ENCODE measurements around the gene PITPNC1.
"Not testable (repeated sequence)": the region's sequence is repeated elsewhere in the genome, so short reads cannot be mapped to it uniquely, and the experiment has no call there.

Gene PITPNC1

DNA sequence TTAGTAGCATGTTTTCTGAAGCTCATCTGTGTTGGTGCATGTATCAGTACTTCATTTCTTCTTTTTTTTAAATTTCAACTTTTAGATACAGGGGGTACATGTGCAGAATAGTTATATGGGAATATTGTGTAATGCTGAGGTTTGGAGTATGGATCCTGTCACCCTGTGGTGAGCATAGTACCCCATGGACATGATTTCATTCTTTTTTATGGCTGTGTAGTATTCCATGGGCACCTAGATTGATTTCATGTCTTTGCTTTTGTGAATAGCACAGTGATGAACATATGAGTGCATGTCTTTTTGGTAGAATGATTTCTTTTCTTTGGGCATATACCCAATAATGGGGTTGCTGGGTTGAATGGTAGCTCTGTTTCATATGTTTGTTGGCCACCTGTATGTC lies 285.6 kb downstream of the PITPNC1 start:
- DNase-seq, result no peak

DNA sequence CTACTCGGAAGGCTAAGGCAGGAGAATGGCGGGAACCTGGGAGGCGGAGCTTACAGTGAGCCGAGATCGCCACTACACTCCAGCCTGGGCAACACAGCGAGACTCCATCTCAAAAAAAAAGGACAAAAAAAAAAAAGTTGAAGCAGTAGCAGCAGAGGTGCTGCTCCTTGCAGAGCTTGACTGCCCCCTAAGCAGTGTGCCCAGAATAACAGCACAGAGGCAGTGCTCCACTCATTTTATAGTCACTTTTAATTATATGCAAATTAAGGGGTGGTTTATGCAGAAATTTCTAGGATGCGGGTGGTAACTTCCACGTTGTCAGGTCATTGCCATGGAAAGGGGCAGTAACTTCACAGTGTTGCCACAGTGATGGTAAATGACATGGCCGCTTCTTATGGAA lies 286.4 kb downstream of the PITPNC1 start:
- no peak for DNase-seq

- DNase-seq, result no peak
Observed at GRCh38 chr17:67666028-67666427, 288.9 kb downstream of the PITPNC1 start.

DNA sequence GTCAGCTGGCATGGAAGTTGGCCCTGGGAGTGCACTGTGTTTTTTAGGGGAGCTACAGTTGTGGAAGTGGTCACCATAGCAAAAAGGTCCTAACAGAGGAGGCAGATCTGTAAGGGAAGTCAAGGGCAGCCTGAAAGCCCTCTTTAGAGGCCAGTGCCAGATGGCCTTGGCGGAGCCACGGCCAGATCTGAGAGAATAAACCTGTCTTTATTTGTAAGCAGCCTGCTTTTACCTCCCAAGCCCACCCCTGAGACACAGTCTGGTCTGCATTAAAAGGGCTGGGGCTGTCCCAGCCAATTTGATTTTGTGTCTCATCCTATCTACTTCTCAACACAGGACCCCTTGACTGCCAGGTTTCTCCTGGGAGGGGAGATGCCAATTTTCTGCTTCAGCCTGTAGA lies 289.6 kb downstream of the PITPNC1 start:
- no peak for DNase-seq

DNA sequence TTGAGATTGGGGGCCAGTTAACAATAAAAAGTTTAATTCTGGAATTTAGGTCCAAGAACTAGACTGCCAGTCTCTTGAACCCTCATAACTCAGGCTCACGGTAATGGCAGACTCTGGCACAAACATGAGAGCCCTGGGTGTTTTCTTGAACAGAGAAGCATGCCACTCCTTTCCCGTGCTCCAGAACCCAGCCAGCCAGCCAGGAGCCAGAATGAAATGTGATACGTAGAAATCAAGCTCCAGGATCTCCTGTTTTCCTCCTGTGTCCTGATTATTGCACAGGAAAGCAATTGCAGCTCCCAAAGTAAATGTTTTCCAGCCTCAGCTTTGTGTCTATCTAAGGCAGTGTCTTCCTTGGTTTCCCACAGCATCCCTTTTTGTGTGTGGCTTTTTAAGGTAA lies 294.4 kb downstream of the PITPNC1 start:
- DNase-seq, result peak; percentile 52

GRCh38 chr17:67672592-67673335 lies 295.7 kb downstream of the PITPNC1 start:
- peak; percentile 86 for DNase-seq

- peak; percentile 50 for DNase-seq
Observed at GRCh38 chr17:67675481-67675880, 298.4 kb downstream of the PITPNC1 start.

- no peak for DNase-seq
Observed at GRCh38 chr17:67676305-67676704, 299.2 kb downstream of the PITPNC1 start.

DNA sequence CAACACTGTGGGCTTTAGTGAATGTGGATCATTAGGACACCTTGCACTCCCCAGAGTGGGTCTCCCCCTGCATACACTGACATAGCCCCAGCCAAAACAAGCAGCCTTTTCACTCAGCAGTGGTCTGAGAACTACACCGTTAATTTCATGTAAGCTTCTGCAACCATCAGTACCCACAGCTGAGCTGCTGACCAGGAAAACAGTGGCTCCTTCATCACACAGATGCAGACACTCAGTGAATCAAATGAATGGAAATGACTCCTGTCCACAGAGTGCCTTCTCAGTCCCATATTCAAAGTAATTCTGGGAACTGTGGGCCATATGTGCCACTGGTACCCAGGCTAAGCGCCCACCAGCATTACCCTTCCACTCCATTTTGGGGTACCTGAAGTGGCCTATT lies 301.3 kb downstream of the PITPNC1 start:
- no peak for DNase-seq

- DNase-seq, result no peak
Observed at GRCh38 chr17:67679225-67679624, 302.1 kb downstream of the PITPNC1 start.

DNA sequence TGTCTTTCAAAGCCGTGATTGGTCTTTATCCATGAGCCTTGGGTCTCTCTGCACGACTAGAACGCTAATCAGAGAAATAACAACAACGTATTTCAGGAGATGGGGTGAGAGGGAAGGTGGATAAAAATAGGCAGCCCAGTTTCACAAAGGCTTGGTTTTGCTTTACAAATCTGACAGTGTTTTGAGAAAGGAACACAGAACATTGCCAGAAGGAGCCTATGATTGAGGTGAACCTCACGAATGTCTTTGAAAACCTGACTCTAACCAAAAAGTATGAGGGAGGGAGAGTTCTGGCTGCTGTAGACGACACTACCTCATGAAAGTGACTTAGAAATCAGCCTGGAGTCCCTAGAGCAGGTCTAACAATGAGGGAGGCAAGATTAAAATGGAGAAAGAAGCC lies 302.6 kb downstream of the PITPNC1 start:
- DNase-seq, result no peak

DNA sequence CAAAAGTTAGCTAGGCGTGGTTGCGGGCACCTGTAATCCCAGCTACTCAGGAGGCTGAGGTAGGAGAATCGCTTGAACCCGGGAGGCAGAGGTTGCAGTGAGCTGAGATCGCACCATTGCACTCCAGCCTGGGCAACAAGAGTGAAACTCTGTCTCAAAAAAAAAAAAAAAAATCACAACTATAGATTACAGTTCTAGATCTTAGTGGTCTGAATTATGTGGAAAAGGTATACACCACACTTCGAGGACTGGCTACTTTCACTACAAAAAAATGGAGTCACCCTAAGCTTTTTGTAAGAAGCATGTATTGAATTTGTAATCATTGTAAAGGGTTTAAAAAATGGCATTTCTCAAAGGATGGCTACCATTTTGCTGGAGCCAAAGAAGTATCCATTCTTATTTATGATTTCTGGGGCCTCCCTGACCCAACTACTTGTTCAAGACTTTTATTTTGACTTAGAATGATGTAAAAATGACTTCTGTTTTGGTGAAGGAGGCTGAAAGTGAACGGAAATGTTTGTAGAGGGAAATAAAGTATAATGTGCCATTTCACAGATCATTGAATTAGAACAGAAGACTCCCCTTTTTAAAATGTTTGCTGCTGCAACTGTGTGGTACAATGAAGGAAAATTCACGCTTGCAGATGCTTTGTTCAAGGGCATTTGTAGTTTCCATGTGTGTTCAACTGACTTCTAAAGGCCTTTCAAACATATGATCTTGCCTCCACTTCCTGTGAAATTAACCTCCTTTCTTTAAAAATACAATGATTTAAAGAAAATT lies 303.6 kb downstream of the PITPNC1 start:
- DNase-seq, result peak; percentile 41

- no peak for DNase-seq
Observed at GRCh38 chr17:67682196-67682595, 305.1 kb downstream of the PITPNC1 start.

- no peak for DNase-seq
Observed at GRCh38 chr17:67685351-67685750, 308.3 kb downstream of the PITPNC1 start.

DNA sequence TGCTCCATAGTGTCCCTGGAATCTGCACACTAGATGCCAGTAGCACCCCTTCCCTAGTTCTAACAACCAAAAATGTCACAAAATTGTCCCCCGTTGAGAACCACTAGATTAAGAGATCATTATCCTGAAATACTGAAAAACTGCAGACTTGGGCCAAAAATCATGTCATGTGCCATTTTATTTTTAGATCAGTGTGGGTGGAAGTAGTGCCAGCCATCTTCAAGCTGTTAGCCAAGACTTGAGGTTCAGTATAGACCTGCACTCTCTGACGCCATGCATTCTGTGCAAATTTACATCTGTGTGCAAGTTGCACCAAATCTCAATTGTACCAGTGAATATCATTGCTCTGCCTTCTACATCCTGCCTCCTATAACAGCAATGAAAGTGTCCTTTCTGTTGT lies 309.2 kb downstream of the PITPNC1 start:
- DNase-seq, result no peak

DNA sequence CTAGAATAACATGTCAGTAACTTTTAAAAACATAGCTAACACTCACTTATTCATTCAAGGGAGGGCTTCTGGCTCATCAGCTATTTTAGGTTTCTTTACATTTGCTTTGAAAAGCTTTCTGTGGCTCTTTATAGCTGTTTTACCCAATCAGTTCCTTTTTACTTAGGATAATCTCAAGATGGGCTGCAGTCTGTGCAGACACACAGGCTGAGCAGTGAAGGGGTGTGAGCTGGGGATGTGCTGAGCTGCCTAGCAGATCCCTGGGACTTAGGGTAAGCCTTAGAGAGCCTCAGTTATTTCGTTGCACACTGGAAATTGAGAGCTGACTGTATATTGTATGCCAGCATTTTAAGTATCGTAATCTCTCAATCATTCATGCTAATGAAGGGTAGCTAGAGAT lies 310.4 kb downstream of the PITPNC1 start:
- no peak for DNase-seq

DNA sequence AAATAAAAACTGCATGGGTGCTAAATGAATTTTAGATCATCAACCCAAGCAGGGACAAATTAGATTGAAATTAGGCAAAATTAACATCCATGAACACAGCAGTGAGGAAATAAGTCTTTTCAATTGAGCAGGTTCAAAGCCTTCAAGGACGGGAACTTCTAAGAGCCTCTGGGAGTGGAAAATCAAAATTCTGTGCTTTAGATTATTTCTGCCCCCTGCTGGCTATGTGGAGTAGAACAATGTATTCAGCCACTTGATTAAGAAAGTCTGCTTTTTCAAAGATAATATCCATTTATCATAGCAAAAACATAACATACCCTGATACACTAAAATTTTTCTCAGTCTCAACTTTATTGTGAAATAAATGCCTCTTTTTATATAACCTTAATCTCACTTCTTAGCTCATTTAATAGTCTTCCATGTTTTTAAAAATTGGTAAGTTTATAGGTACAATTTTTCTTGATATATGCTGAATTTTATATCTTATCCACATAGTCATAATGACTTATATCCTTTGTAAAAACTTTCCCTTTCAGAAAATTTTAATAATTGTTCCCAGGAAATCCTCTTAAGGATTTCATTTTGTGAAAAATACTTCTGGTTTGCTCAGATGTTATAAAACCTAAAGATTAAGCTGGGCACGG lies 312.6 kb downstream of the PITPNC1 start:
- DNase-seq, result peak; percentile 70

DNA sequence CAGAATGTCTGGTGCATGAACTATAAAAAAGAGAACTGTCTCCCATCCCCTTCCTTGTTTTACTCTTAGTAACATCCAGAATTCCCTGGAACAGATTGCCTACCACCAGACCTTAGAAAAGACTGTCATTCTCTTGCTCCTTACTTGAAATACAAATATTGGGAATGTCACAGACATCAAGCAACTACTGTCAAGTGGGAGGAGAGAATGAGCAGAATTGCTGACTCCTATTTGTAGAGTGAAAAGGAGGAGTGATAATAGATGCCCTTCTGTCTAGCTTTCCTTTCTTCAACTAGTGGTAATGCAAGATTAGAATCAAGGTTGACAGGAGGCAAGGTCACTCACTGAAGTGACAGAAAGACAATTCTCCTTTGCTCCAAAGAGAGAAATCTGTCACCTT lies 316.7 kb downstream of the PITPNC1 start:
- DNase-seq, result no peak

DNA sequence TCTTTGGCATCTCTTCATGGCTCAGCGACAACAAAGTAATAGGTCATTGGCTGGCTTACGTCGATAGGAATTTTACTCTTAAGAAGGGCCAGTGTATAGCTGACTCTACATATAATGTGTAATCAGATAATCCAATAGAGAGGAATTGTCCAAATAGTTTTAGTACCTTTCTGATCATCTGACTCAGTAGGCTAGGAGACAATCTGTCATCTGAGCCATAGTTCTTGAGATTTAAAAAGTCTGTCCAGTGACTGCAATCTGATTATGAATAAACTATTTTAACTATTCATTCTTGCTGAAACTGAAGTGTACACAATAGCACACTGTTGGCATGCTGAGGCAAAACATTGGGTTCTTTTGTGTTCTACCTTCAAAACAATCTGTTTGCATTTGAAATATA lies 319.3 kb downstream of the PITPNC1 start:
- DNase-seq, result no peak

DNA sequence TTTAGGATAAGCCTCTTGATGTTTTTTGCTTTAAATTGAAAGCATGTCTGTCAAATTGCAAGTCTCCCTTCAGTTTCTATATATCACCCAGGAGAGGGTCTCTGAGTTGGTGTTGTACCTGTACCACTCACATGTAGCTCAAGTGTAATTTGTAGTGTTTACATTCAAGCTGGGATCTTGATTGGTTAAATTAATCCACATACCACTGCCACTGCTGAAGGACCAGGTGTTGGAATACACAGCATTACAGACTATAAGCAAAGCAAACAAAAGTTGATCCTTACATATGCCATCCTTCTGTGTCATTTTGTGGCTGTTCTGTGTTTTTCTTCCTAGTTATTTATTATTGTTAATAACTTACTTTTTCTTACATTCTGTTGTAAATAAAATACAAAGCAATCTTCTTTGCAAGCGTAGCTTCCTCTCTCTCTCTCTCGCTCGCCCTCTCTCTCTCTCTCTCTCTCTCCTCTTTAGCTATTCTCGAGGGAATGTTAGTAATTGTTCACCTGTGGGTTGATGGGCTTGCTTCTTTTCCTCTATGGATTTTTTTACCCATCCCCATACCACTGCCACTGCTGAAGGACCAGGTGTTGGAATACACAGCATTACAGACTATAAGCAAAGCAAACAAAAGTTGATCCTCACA lies 319.9 kb downstream of the PITPNC1 start:
- peak; percentile 46 for DNase-seq

DNA sequence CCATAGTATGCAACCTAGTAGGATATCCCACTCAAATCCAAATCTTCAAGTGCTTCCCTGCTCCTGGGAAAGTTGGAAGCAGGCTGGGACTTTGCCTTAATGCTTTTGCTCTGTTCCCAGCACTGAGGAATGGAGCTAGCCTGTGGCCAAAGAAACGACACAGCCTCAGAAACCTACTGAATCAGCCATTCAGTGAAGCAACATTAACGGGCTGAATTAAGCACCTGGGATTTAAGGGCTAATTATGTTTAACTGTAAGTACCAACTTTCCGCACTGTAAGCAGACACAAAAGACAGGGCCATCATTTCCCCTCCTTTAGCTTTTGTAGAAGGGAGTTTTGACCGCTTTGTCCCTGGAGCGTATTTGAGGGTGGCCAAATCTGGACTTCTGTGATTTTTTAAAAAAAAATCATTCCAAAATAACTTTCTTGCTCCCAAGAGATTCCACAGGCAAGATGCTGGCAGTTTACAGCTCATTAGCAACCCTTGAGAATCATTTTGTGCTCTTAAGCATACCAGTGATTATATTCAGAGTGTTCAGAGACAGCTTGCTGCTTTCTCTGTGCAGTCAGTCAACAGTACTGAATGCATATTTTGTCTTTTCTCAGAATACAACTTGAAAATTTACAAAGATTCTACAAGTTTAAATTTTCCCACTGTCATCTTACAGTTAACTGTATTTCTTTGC lies 323.1 kb downstream of the PITPNC1 start:
- peak; percentile 38 for DNase-seq

- DNase-seq, result no peak
Observed at GRCh38 chr17:67700725-67701119, 323.6 kb downstream of the PITPNC1 start.

DNA sequence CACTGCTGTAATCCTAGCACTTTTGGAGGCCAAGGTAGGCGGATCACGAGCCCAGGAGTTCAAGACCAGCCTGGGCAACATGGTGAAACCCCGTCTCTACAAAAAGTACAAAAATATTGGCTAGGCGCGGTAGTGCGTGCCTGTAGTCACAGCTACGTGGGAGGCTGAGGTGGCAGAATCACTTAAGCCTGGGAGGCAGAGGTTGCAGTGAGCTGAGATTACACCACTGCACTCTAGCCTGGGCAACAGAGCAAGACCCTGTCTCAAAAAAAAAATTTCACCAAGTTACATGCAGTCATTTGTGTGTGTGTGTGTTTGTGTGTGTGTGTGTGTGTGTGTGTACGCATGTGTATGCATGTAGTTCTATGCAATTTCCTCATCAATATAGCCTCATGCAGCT lies 325.8 kb downstream of the PITPNC1 start:
- not testable (repeated sequence) for DNase-seq
